GOT3 (cell line): ENCODE results near the gene TTC17.
A peak's percentile ranks its signal among the peaks of the same experiment; 100 is the strongest.
"Not testable (repeated sequence)": the region's sequence is repeated elsewhere in the genome, so short reads cannot be mapped to it uniquely, and the experiment has no call there.

Source experiments
- DNase-seq: peaks from one replicate; lab custom pipeline; 2025; ENCODE audit warnings: mixed read lengths; lab: John Stamatoyannopoulos, UW

Gene TTC17, protein sequence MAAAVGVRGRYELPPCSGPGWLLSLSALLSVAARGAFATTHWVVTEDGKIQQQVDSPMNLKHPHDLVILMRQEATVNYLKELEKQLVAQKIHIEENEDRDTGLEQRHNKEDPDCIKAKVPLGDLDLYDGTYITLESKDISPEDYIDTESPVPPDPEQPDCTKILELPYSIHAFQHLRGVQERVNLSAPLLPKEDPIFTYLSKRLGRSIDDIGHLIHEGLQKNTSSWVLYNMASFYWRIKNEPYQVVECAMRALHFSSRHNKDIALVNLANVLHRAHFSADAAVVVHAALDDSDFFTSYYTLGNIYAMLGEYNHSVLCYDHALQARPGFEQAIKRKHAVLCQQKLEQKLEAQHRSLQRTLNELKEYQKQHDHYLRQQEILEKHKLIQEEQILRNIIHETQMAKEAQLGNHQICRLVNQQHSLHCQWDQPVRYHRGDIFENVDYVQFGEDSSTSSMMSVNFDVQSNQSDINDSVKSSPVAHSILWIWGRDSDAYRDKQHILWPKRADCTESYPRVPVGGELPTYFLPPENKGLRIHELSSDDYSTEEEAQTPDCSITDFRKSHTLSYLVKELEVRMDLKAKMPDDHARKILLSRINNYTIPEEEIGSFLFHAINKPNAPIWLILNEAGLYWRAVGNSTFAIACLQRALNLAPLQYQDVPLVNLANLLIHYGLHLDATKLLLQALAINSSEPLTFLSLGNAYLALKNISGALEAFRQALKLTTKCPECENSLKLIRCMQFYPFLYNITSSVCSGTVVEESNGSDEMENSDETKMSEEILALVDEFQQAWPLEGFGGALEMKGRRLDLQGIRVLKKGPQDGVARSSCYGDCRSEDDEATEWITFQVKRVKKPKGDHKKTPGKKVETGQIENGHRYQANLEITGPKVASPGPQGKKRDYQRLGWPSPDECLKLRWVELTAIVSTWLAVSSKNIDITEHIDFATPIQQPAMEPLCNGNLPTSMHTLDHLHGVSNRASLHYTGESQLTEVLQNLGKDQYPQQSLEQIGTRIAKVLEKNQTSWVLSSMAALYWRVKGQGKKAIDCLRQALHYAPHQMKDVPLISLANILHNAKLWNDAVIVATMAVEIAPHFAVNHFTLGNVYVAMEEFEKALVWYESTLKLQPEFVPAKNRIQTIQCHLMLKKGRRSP

DNA sequence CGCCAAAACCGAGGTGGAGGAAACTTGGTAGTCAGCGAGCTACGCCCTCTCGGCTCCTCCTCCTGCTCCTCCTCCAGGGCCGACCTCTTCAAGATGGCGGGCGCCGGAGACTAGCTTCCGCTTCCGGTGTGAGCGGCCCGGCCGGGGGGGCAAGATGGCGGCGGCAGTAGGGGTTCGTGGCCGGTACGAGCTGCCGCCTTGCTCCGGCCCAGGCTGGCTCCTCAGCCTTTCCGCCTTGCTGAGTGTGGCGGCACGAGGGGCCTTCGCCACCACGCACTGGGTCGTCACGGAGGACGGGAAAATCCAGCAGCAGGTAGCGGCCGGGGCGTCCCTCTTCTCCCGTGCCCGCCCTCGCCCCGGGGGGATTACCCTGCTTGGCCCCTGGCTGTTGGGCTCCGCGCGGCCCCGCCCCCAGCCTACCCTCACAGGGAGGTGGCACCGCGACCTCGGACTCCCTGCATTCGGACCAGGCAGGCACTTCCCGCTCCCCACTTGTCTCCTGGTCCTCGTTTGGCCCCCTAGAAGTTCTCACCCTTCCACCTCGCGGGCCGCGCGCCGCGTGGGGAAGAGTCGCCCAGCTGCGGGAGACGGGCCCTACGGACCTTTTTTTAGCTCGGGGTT lies at the start of gene TTC17:
Gene TTC17, plus strand, starts transcription at position 120 of the 621 bp plus-strand sequence. Its CDS starts 35 bp downstream, at position 155.
- peak; percentile 85 for DNase-seq

DNA sequence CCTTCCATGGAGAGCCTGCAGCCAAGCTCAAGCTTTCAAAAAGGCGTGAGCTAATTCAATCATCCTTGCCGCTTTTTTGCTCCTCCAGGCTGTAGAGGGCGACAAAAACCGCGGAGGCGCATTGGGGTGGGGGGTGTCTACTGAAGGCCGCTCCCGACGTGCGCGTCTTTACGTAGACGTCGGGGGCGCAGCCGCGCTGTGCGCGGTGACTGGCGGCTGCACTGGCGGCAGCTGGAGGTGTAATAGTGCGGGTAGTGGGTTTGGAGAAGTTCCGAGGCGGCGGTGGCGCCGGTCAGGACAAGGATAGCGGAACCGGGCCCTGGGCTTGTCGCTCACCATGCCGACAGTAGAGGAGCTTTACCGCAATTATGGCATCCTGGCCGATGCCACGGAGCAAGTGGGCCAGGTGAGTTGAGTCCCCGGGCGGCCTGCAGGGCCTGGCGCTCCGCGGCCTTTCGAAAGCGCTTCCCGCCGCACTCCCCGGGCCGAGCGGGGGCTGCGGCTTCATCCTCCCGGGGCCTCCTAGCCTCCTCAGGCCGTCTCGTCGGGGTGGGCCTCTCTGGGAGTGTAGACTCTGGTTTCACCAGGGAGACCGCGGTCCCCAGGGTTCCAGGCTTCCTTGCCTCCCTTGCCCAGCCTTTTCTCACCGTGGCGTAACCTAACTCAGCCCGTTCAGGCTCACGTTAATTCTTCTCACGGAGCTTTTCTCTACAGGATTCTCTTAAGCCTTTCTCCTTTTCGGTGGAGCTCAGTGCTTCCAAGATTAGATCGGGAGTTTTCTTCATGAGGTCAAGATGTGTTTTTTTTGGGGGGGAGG lies 46.7 kb upstream of the TTC17 start, which contains the start of gene API5:
Gene API5, plus strand, starts transcription at position 206 of the 817 bp plus-strand sequence. Its CDS starts 132 bp downstream, at position 338.
- peak; percentile 76 for DNase-seq

DNA sequence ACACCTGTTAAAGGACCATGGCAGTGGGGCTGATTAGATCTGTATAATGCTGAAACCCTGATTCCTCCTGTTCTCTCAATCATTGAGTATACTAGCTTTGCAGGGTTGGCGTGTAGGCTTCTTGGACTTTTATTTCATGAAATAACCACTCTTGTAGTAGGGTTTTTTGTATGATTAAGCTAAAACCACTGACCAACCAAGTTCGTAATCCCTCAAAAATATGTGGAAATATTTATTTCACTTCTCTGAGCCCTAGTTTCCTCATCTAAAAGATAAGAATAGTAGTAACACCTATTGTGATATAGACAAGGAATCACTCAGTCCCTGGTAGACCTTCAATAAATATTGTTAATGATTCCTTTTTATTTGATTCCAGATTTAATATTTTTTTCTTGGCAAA lies 42.8 kb upstream of the TTC17 start:
- no peak for DNase-seq

DNA sequence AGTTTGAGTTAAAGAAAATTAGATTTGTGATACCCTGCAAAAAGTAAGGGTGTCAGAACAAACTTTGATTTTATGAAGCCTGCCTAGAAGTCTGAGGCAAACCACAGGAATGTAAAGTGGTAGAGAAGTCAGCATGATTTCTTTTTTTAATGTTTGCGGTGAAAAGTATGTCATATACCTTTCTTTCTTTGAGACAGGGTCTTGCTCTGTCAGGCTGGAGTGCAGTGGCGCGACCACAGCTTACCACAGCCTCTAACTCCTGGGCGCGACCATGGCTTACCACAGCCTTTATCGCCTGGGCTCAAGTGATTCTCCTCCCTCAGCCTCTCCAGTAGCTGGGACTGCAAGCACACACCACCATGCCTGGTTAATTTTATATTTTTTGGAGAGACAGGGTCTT lies 42.3 kb upstream of the TTC17 start:
- no peak for DNase-seq

DNA sequence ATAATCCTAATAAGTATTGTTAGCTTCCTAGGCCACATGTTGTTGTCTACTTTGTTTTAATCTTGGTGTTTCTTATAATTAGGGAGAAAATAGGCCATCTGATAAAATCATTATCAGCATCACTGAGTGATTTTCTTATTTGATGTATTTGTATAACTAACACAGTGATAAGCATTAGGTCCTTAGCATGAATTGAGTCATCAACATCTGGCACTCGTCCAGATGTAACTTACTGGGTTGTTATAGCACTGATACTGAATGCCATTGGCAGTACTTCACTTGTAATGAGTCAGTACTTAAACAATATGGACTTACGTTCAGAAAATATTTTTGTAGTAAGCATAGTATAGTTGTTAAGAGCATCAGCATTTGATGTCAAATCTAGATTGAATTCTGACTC lies 30.7 kb upstream of the TTC17 start:
- no peak for DNase-seq

DNA sequence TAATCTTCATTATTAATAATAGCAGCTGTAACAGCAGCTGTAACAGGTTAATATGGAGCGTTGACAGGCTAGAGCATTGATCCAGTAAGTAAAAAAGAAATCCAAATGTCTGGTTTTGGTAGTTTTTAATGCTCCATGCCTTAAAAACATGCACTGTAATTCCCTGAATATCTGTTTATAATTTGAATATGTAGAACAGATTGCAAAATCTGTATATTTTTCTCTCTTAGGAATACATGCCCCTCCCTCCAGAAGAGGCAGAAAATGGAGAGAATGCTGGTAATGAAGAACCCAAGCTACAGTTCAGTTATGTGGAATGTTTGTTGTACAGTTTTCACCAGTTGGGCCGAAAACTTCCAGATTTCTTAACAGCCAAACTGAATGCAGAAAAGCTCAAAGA lies 30.2 kb upstream of the TTC17 start:
- DNase-seq = no peak

DNA sequence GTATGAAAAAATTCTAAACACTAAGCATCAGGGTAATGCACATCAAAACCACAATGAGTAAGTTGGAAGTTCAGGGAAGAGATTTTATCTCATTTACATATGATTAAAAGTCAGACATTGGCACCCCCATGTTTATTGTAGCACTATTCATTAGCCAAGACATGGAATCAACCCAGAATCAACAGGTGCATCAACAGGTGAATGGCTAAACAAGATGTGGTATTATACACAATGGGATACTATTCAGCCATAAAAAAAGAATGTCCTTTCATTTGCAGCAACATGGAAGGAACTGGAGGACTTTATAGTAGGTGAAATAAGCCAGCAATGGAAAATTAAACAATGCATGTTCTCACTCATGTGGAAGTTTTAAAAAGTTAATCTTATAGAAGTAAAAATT lies 17.6 kb upstream of the TTC17 start:
- DNase-seq = no peak

DNA sequence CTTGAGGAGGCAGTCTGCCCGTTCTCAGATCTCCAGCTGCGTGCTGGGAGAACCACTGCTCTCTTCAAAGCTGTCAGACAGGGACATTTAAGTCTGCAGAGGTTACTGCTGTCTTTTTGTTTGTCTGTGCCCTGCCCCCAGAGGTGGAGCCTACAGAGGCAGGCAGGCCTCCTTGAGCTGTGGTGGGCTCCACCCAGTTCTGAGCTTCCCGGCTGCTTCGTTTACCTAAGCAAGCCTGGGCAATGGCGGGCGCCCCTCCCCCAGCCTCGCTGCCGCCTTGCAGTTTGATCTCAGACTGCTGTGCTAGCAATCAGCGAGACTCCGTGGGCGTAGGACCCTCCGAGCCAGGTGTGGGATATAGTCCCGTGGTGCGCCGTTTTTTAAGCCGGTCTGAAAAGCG lies 7.3 kb upstream of the TTC17 start:
- DNase-seq = not testable (repeated sequence)

DNA sequence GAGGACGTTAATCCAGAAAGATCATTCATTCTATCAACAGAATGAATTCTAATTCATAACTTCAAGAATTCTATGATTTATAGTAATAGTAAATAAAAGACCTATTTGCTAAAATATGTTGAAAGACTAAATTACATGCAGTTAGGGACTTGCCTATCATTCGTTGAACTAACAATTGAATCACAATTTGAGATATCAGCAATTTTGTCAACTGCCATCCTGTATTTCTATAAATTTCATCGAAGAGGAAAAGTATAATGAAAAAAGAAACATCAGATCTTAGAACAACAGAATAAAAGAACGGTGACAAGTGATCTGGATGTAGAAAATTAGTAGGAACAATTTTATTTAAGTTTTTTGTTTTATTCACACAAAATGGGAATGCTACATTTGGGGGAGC lies 4.4 kb upstream of the TTC17 start:
- no peak for DNase-seq

DNA sequence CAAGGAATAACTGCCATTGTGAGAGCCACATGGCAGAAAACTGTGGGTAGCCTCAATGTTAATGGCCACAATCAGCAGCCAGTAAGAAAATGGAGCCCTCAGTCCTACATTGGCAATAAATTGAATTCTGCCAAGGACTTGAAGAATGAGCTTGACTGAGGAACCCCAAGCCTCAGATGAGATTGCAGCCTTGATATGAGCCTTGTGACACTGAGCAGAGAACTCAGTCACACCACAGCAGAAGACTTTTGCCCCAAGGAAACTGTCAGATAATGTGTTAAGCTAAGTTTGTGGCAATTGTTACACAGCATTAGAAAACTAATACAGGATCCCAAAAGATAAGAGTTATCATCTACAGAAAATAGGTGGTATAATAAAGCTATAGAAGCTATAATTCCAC lies 2.4 kb upstream of the TTC17 start:
- no peak for DNase-seq

DNA sequence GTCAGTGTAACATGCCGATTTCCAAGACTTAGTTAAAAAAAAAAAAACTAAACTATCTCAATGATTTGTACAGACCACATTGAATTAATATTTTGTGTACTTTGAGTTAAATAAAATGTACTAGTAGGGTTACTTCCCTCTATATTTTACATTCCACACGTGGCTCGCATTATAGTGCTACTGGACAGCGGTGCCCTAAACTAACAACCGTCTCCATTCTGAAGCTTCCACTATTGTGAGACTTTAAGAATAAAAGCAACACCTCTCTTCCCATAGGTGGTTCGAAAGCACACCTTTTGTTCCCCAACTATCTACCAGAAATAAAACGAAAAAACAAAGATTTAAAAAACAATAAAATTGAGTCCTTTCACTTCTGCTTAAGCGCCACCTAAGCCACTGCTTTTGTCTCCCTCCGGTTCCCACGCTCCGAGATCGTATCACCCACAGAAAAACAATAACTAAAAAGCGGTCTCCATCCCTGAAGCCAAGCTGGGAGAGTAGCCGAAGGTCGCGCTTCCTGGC lies 380 bp upstream of the TTC17 start:
- no peak for DNase-seq

DNA sequence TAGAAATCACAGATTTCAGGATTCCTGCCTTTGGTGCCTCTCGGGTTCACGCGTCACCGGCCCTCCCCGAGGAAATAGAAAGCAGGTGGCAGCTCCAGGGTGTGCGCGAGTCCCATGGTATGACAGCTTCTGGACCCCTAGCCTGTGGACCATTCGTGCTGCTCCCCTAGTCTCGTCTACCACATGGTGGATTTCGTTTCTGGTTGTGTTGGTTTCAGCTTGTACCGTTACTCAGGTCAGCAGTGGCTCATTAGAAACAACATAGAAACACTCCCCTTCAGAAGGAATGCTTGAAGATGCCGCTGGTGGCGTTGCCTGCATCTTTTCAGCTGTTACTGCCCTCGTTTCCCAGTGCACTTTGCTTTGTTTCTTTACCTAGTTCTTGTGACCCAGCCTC lies 700 bp downstream of the TTC17 start:
- DNase-seq = no peak

DNA sequence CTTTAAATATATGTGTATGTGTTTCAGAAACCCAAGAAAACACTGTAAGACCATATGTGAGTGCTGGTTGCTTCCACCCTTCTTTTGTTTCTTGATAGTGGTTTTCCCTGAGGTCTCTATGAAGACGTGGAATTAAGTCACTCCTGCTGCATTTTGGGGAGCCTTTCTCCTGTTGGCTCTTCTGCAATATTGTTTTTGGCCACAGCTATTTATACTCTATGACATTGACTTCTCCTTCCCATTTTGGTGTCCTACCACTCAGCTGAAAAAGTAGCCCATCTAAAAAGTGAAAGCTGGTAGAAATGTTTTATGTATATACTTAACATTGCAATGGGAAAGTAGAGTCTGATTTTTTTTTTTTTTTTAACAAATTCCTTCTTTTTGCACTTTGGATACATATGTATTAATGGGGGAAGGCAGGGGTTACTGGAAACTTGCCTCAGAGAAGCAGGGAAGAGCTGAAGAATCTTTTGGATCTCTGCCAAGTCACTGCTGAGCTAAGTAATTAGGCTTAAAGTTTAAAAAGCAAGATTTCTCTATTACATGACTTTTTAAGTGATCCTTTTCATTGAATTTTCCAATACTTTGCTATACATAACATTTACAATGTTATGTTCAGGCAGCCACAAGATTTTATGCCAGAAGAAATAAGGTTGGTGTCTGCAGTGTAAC lies 1.8 kb downstream of the TTC17 start:
- DNase-seq = no peak

DNA sequence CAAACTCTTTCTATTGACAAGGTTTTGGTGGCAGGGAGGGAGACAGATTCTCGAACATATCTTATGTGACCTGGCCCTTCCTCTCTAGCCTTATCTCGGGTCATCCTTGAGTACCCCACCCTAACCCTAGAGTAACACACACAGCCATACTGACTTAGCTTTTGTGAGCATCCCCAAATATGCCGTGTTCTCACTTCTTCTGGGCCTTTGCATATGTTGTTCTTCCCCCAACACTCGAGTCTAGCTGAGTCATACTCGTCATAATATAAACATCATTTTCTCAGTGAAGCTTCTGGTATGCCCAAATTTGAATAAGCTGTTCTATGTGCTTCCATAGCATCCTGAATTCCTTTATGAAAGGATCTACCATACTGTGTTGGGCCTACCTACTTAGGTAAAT lies 8.0 kb downstream of the TTC17 start:
- no peak for DNase-seq

DNA sequence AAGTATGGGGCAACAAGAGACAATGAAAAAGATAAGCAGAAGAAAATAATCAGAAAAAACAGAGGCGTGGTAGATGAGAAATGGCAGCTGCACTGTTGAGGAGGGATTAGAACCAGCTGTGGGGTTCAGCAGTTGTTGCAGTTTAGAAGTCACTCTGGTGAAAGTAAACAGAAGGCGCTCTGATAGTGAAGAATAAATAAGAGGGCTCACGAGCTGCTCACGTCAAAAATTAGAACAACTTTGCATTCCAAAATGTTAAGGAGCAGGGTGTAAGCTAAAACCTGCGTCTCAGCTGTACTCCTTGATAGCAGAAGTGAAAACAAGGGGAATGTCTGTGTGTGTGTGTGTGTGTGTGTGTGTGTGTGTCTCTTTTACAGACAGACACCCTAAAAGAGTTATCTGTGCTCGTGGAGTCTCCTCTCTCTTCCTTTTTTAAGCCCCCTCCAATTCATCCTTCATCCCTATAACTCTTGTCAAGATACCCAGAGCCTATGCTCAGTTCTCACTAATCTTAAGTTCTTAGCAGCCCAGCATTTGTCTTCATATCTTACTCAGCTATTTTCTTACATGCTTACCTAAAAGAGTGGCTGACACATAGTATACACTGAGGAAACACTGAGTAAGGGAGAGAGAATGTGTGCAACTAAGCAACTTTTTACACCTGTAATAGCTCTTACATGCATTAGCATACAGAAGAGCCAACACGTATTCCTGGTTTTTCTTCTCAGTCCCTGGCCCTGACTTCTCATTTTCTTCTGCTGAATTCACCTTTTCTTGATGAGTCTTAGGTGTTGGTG lies 8.9 kb downstream of the TTC17 start:
- DNase-seq = no peak

DNA sequence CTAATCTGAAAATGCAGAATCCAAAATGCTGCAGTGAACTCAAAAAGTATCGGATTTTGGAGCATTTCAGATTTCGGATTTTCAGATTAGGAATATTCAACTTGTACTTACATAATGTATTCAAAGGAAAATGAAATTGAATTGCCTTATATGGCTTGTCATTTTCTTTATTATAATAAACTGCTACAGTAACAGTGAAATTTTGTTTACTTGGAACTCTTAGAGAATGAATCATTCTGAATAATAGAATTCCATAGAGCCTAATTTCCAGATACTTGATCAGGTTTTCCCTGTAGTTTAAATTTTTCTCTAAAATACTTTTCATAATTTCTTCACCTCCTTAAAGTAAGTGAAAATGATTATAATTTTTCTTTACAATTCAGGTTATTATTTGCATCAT lies 17.3 kb downstream of the TTC17 start:
- DNase-seq = no peak

DNA sequence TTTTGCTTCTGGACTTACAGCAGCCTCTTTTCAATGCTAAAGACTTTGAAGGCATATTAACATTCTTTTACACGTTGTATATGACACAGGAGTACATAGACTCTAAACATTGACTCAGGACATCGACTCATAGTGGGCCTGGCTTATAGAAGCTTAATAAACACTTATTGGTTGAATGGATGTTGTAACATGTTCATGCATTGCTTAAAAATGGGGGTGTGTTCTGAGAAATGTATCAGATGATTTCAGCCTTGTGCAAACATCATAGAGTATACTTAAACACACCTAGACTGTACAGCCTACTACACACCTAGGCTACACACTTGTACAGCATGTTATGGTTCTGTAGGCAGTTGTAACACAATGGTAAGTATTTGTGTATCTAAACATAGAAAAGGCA lies 17.9 kb downstream of the TTC17 start:
- DNase-seq = no peak

DNA sequence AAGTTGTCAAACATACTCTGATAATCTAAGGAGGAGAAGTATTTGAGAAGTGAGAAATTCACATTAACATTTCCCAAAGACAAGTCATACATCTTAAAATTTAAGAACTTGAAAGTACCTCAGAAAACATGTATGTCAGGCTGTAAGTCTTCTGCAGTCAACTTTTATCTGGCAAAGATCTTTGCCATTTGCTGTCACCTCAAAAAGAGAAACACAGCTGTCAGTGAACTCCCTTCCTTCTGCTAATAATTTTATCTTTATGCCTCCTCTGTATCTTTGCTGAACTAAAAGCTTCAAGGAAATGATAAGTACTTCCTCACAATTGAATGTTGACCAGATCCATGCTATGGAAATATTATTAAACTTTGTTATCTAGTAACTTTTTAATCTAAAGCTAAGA lies 18.7 kb downstream of the TTC17 start:
- DNase-seq = no peak

DNA sequence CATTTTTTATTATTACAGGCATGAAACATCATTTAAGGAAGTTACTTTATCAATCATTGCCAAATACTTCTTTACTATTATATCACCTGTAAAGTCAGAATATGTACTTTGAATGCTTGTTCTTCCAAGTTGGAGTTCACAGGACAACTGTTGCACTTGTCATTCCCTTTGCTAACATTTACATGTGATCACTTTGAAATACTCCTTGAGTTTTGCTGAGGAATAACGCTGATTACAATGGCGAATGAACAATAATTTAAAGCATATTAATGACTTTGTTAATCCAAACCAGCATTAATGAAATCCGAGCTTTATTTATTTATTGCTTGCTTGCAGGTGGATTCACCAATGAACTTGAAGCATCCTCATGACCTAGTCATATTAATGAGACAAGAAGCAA lies 20.2 kb downstream of the TTC17 start:
- DNase-seq = no peak

DNA sequence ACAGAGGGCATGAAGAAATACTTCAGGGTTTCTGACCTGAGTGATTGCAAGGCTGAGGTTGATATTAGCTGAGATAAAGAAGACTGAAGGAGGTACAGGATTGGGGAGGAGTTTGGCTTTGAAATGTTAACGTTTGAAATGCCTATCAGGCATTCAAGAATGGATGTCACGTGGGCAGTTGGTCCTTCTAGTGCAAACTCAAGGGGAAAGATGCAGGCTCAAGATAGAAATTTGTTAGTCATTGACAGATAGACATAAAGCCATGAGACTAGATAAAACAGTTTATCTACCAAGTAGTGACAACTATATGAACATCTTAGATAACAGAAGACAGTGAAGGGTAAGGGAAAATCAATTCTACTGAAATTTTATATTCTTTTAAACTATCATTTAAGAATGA lies 23.1 kb downstream of the TTC17 start:
- DNase-seq = no peak
